Glomerular endothelial cell (primary cell): ENCODE data around the gene ERICH4. TPM values are rescaled to one million over a fixed set of nuclear protein-coding genes. Genes with fewer than 3 reads are reported as not detected.
"Not testable (repeated sequence)": the region's sequence is repeated elsewhere in the genome, so short reads cannot be mapped to it uniquely, and the experiment has no call there.

Experiments used
- DNase-seq: peaks from one replicate; pipeline ENCODE4 v3.0.0-alpha.2; 2011; ENCODE audit warnings: low read depth, low spot score; ENCODE audit errors: extremely low read depth
- total RNA-seq: library from RNA; depleted of rRNA; stranded (reverse); fragments of >200 nt; gene quantifications from 2 replicates; pipeline ENCODE4 v1.2.3, GENCODE V29; 2015

ERICH4 gene
- total RNA-seq, 1 donor from 2014 or later, result not detected

GRCh38 chr19:41463257-41464256 is 20.6 kb downstream of the ERICH4 start:
- DNase-seq, result not testable (repeated sequence)

- no peak for DNase-seq
Measured at GRCh38 chr19:41476583-41476982, 33.6 kb downstream of the ERICH4 start.

GRCh38 chr19:41478171-41478570 is 35.2 kb downstream of the ERICH4 start:
- no peak for DNase-seq

GRCh38 chr19:41478875-41479756 is 36.2 kb downstream of the ERICH4 start:
- DNase-seq, result peak; percentile 92

- peak; percentile 94 for DNase-seq
Measured at GRCh38 chr19:41479757-41480191, 36.8 kb downstream of the ERICH4 start.

- no peak for DNase-seq
Measured at GRCh38 chr19:41480336-41480735, 37.4 kb downstream of the ERICH4 start.

- no peak for DNase-seq
Measured at GRCh38 chr19:41484822-41485221, 41.9 kb downstream of the ERICH4 start.

- DNase-seq, result not testable (repeated sequence)
Measured at GRCh38 chr19:41486953-41487352, 44.0 kb downstream of the ERICH4 start.

GRCh38 chr19:41492843-41493242 is 49.9 kb downstream of the ERICH4 start:
- DNase-seq, result no peak

Other genes with a start within 250 kb of the ERICH4 start
- gene CYP2S1, start 249.9 kb upstream of the ERICH4 start, total RNA-seq, result 0.88 and 9.1 TPM in 2 replicates
- 64.5 and 89.8 TPM in 2 replicates for gene AXL, start 223.9 kb upstream of the ERICH4 start, total RNA-seq
- 135 and 217 TPM in 2 replicates for gene HNRNPUL1, start 178.8 kb upstream of the ERICH4 start, total RNA-seq
- 10.9 and 16.3 TPM in 2 replicates for gene CCDC97, start 133.0 kb upstream of the ERICH4 start, total RNA-seq
- 59.4 and 176 TPM in 2 replicates for gene TGFB1, start 89.2 kb upstream of the ERICH4 start, total RNA-seq
- 7.6 and 8.2 TPM in 2 replicates for gene B9D2, start 79.0 kb upstream of the ERICH4 start, total RNA-seq
- gene TMEM91, start 66.6 kb upstream of the ERICH4 start, total RNA-seq, result 9.4 and 10.1 TPM in 2 replicates
- gene EXOSC5, start 45.8 kb upstream of the ERICH4 start, total RNA-seq, result 16.7 and 17.0 TPM in 2 replicates
- 27.0 and 33.6 TPM in 2 replicates for gene BCKDHA, start 45.3 kb upstream of the ERICH4 start, total RNA-seq
- gene B3GNT8, start 15.8 kb upstream of the ERICH4 start, total RNA-seq, result 0.19 and 5.5 TPM in 2 replicates
- 45.2 and 50.2 TPM in 2 replicates for gene DMAC2, start 3.2 kb upstream of the ERICH4 start, total RNA-seq
- 8.8 and 9.7 TPM in 2 replicates for gene CEACAM21, start 133.0 kb downstream of the ERICH4 start, total RNA-seq
- not detected in 2 replicates for gene CEACAM4, start 183.9 kb downstream of the ERICH4 start, total RNA-seq
- gene CEACAM7, start 245.1 kb downstream of the ERICH4 start, total RNA-seq, result not detected in 2 replicates